BE2C (cell line): ENCODE results near the gene CCNL1.
"Not testable (repeated sequence)": the region's sequence is repeated elsewhere in the genome, so short reads cannot be mapped to it uniquely, and the experiment has no call there.

ENCODE experiments used
- DNase-seq: peaks from one replicate; pipeline ENCODE4 v3.0.0-alpha.2; 2020
- H3K27me3 ChIP-seq: fragments of 250-450 bp; sonication (Bioruptor Pico); 2 replicates; pipeline ENCODE4 v1.5.1; 2020; ENCODE audit warnings: mild to moderate bottlenecking
- H3K36me3 ChIP-seq: fragments of 250-450 bp; sonication (Bioruptor Pico); 2 replicates; pipeline ENCODE4 v1.5.1; 2020; ENCODE audit warnings: mild to moderate bottlenecking
- H3K4me1 ChIP-seq: fragments of 250-450 bp; sonication (Bioruptor Pico); 2 replicates; pipeline ENCODE4 v1.5.1; 2020
- H3K4me3 ChIP-seq: 2 replicates; pipeline ENCODE4 v1.5.1; 2011; ENCODE audit warnings: low read depth, low read length
- H3K9me3 ChIP-seq: fragments of 250-450 bp; sonication (Bioruptor Pico); 2 replicates; pipeline ENCODE4 v1.5.1; 2020
- CTCF ChIP-seq: IDR thresholded peaks from 2 replicates; pipeline ENCODE4 v1.5.1; 2012; ENCODE audit warnings: mild to moderate bottlenecking, low read depth, low read length

The CCNL1 gene

GRCh38 chr3:157176934-157177333 lies 17.0 kb upstream of the CCNL1 start:
- H3K4me3 ChIP-seq = no peak overlapping the region
- H3K9me3 ChIP-seq = no peaks in the 10 kb centered on the region
- no peak for TF ChIP-seq CTCF
- H3K27me3 ChIP-seq = no peaks in the 10 kb centered on the region
- H3K36me3 ChIP-seq = no peaks in the 10 kb centered on the region
- peaks cover 3% of the 10 kb centered on the region; the same call in 1 of the 2 replicates for H3K4me1 ChIP-seq
- DNase-seq = no peak

GRCh38 chr3:157175691-157176507 lies 16.0 kb upstream of the CCNL1 start:
- H3K4me1 ChIP-seq = peaks cover 3% of the 10 kb centered on the region; the same call in 1 of the 2 replicates
- DNase-seq = no peak
- no peak for TF ChIP-seq CTCF
- no peaks in the 10 kb centered on the region for H3K27me3 ChIP-seq
- H3K9me3 ChIP-seq = no peaks in the 10 kb centered on the region
- H3K4me3 ChIP-seq = peak overlapping the region; percentile 66
- H3K36me3 ChIP-seq = no peaks in the 10 kb centered on the region

GRCh38 chr3:157174649-157175498 lies 14.9 kb upstream of the CCNL1 start:
- Histone ChIP-seq H3K4me1 (peaks cover 3% of the 10 kb centered on the region; the same call in 1 of the 2 replicates), H3K27me3 (no peaks in the 10 kb centered on the region), H3K36me3 (no peaks in the 10 kb centered on the region), H3K9me3 (no peaks in the 10 kb centered on the region), H3K4me3 (peak overlapping the region; percentile 66)
- no peak for TF ChIP-seq CTCF
- DNase-seq = peak; percentile 98

GRCh38 chr3:157174290-157174648 lies 14.3 kb upstream of the CCNL1 start:
- Histone ChIP-seq H3K27me3 (no peaks in the 10 kb centered on the region), H3K36me3 (no peaks in the 10 kb centered on the region), H3K9me3 (no peaks in the 10 kb centered on the region), H3K4me3 (peak overlapping the region; percentile 56), H3K4me1 (peaks cover 3% of the 10 kb centered on the region; the same call in 1 of the 2 replicates)
- peak; percentile 41 for DNase-seq
- TF ChIP-seq CTCF = no peak

- H3K4me3 ChIP-seq, DNase-seq, H3K27me3 ChIP-seq, H3K36me3 ChIP-seq, H3K9me3 ChIP-seq, H3K4me1 ChIP-seq: not testable (repeated sequence)
These were observed 13.4 kb upstream of the CCNL1 start for GRCh38 chr3:157173343-157173742.

GRCh38 chr3:157172746-157173145 lies 12.8 kb upstream of the CCNL1 start:
- H3K9me3 ChIP-seq = no peaks in the 10 kb centered on the region
- no peak overlapping the region for H3K4me3 ChIP-seq
- H3K4me1 ChIP-seq = peaks cover 7% of the 10 kb centered on the region; the same call in 1 of the 2 replicates
- no peak for DNase-seq
- no peaks in the 10 kb centered on the region for H3K27me3 ChIP-seq
- H3K36me3 ChIP-seq = no peaks in the 10 kb centered on the region
- no peak for TF ChIP-seq CTCF
